Measurements from ENCODE around the gene COPE.
A peak's percentile ranks its signal among the peaks of the same experiment; 100 is the strongest.
"Not testable (repeated sequence)": the region's sequence is repeated elsewhere in the genome, so short reads cannot be mapped to it uniquely, and the experiment has no call there.

COPE gene

DNA sequence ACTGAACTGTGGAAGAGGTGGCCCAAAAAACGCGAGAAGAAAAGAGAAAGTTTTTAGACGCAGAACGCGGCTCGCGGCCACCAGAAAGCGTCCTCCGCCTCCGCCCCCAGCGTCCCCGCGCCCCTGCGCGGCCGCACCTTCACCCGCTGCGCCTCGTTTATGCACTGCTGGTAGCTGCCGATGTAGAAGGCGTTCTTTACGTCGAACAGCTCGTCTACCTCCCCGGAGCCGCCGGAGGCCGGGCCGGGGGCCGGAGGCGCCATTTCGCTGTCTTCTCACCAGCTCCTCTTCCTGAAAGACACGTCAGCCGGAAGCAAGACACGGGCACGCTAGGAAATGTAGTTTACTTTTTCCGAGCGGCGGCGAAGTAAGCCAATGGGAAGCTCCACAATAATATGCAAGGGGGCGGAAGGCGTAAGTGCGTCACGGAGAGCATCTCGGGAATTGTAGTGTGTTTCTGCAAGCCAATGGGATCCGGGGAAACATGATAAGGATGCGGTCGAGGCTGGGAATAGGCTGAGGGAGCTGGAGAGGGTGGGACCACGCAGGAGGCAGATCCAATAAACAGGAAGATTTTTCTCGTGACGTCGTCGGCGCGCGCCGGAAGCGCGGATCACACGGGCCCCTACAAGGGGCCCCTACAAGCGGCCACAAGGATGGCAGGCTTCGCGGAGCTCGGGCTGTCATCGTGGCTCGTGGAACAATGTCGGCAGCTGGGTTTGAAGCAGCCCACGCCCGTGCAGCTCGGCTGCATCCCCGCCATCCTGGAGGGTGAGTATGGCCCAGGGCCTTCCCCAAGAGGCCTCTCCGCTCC, at the start of gene COPE, which contains the start of gene DDX49:
Gene COPE (minus strand): TSS at position 302 of the 814 bp plus-strand sequence. CDS start 39 bp downstream, at position 263.
Gene DDX49 (plus strand): TSS at position 630 of the 814 bp plus-strand sequence. CDS start 27 bp downstream, at position 657.
- peak; percentile 99 for DNase-seq

- DNase-seq, result no peak
Observed at GRCh38 chr19:18967358-18968146, 48.4 kb upstream of the COPE start.

DNA sequence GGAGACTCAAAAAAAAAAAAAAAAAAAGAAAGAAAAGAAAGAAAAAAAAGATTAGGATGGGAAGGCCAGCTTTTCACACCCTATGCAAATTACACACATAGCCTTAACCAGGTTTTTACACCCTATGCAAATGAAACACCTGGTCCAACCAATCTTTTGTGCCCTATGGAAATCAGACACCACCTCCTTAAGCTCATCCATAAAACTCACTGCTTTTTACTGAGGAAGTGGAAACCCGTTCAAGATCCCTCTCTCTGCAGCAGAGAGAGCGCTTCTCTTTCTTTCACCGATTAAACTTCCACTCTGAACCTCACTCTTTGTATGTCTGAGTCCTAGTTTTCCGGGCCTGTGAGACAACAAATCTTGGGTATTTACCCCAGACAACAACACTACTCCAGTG, 47.1 kb upstream of the COPE start:
- DNase-seq, result no peak

DNA sequence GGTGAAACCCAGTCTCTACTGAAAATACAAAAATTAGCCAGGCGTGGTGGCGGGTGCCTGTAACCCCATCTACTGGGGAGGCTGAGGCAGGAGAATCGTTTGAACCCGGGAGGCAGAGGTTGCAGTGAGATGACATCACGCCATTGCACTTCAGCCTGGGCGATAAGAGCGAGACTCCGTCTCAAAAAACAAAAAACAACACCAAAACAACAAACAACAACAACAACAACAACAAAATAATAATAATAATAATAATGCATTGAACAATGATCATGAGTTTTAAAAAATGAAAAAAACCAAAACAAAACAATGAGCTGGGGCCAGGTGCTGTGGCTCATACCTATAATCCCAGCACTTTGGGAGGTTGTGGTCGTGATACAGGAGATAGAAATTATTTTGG, 44.9 kb upstream of the COPE start:
- DNase-seq, result no peak

DNA sequence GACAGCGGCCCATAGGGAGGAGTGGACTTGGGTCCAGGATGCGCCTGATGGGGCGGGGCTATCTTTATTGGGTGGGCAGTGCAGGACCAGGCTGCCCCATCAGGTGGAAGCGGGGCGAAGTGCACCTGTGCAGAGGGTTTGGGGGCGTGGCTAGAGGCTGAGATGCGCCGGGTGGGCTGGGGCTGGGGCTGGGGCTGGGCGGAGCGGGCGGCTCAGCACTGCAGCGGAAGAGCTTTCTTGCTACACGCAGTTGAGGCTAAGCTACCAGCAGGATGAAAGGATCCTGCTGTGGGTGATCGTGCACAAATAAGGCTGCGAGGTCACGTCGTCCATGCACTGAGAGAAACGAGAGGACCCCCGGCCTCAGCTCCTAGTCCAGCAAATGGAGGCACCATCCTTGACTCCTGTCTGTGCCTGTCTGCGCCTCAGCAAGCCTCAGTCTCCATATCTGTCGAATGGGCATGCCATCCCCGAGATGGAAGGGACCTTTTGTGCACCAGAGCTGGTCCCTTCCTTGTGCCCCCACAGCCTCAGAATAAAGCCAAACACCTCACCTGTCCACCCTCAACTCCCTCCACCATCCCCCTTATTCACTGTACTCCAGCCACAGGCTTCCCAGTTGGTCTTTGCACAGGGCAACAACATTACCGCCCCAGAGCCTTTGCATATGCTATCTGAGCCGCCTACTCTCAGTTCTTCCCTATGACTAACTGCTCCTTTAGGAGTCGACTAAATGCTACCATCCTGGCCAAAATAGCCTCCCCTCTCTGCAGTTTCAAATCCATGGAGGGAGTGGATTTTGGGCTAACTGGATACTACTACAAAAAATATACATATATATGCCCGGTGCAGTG, 42.8 kb upstream of the COPE start:
- no peak for DNase-seq

- no peak for DNase-seq
Observed at GRCh38 chr19:18960370-18960769, 41.2 kb upstream of the COPE start.

- no peak for DNase-seq
Observed at GRCh38 chr19:18955042-18955441, 35.9 kb upstream of the COPE start.

DNA sequence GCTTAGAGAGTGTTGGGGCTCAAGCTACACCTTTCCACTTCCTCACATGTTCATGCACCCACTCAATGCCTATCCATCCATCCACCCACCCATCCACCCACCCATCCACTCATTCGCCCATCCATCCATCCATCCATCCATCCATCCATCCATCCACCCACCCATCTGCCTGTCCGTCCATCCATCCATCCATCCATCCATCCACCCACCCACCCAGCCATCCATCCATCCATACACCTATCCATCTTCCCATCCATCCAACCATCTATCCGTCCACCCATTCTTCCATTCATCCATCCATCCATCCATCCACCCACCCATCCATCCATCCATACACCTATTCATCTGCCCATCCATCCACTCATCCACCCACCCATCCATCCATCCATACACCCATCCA, 34.9 kb upstream of the COPE start:
- no peak for DNase-seq

GRCh38 chr19:18952364-18953003, 33.3 kb upstream of the COPE start:
- DNase-seq, result not testable (repeated sequence)

GRCh38 chr19:18951721-18952281, 32.6 kb upstream of the COPE start:
- no peak for DNase-seq

GRCh38 chr19:18949858-18950257, 30.7 kb upstream of the COPE start:
- DNase-seq, result no peak

- no peak for DNase-seq
Observed at GRCh38 chr19:18948976-18949356, 29.8 kb upstream of the COPE start.

DNA sequence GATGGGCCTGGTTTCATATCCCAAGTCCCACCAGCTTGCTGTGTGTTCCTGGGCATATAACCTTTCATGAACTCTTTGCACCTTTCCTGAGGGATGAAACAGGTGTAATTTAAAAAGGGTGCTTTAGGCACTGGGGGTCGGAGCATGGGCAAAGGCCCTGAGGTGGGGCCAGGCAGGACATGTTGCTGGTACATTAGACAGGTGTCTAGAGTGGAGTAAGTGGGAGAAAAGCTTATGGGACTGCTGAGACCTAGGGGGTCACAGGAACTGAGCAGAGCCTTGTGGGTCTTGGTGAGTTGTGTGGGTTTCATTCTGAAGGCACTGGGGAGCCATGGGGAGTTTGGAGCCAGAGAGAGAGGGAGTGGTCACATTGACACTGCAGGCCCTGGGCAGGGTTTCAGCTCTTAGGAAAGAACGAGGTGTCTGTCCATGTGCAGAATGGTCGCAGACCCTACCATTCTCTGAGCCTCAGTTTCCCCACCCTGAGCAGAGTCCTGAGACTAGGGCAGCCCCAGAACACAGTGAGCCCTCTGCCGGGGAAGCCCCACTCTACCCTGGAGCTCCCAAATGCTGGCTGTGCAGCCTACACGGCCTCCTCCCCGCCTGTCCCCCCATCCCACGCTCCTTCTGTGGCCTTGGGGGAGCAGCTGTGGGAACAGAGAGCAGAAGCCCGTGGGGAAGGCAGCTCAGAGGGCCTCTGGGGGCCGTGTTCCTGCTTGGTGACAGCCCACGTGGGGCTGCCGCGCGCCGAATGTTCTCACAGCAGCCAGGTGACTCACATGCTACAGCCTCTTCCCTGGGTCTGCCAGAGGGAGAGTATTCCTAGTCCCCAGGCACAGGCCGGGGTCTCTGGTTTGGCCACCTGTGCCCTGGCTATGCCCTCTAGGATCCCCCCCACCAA, 29.1 kb upstream of the COPE start:
- DNase-seq, result no peak

- DNase-seq, result no peak
Observed at GRCh38 chr19:18946918-18947317, 27.7 kb upstream of the COPE start.

DNA sequence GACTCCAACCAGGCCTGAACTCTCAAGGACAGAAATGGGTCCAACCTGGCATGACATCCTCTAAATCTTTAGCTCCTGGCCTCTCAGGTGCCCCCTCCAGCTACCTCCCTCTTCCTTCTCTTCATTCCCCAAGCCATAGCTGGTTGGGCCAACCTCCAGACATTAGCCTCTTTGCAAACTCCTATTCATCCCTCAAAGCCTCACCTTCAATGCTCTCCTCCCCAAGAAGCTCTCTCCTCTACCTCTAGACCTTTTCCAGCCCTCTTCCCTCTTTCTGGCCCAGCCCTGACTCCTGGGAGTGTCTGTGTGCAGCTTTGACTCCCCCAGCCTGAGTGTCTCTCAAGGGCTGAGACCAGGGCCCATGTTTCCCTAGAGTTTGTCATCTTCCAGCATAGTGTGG, 27.1 kb upstream of the COPE start:
- DNase-seq, result no peak

DNA sequence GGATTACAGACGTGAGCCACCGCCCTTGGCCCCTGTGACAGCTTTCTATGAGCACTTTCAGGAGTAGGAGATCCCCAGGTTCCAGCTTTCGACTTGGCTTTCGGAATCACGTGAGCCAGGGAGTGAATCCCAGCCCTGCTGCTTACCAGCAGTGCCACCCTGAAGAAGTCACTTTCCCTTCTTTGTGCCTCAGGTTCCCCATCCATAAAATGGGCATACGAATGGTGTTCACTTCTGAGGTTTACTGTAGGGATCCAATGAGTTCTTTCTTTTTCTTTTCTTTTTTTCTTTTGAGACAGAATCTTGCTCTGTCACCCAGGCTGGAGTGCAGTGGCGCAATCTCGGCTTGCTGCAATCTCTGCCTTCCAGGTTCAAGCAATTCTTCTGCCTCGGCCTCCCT, 26.1 kb upstream of the COPE start:
- no peak for DNase-seq

DNA sequence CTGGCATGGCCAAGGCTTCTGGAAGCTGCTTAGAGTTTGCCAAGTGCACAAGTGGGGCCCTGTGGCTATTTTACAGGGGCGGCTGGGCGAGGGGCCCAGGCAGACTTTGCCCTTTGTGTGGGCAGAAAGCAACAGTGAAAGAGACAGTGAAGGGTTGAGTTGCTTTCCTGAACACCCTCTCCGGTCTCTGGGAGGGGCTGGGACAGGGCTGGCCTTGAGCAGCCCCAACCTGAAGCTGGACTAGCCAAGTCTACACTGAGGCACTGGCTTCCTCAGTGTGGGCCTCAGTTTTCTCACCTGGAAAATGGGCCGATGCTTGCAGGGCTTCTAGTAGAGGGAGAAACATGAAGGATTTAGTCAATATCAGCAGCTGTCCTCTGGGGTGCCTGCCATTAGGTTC, 24.3 kb upstream of the COPE start:
- no peak for DNase-seq

DNA sequence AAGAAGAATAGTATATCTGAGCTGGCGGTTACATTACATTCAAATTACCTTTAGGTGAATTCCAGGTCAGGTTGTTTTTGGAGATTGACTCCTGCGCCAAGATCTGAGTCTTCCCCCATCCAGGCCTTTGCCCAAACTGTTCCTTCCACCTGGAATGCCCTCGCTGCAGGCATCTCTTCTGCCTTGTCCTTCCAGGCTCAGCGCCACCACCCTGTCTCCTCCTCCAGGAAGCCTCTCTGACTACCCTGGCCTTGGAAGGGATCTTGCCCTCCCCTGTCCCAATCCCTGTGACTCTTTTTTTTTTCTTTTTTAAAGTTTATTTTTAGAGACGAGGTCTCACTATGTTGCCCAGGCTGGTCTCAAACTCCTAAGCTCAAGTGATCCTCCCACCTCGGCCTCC, 23.5 kb upstream of the COPE start:
- no peak for DNase-seq

GRCh38 chr19:18941628-18942354, 22.6 kb upstream of the COPE start:
- DNase-seq, result no peak
